AML-193 (cell line): ENCODE data around the gene STOML2.
"Not testable (repeated sequence)": the region's sequence is repeated elsewhere in the genome, so short reads cannot be mapped to it uniquely, and the experiment has no call there.

Source experiments
- DNase-seq, 2 experiments: peaks; one replicate each; lab custom pipeline; 2025; lab: John Stamatoyannopoulos, UW

Gene STOML2, protein sequence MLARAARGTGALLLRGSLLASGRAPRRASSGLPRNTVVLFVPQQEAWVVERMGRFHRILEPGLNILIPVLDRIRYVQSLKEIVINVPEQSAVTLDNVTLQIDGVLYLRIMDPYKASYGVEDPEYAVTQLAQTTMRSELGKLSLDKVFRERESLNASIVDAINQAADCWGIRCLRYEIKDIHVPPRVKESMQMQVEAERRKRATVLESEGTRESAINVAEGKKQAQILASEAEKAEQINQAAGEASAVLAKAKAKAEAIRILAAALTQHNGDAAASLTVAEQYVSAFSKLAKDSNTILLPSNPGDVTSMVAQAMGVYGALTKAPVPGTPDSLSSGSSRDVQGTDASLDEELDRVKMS

DNA sequence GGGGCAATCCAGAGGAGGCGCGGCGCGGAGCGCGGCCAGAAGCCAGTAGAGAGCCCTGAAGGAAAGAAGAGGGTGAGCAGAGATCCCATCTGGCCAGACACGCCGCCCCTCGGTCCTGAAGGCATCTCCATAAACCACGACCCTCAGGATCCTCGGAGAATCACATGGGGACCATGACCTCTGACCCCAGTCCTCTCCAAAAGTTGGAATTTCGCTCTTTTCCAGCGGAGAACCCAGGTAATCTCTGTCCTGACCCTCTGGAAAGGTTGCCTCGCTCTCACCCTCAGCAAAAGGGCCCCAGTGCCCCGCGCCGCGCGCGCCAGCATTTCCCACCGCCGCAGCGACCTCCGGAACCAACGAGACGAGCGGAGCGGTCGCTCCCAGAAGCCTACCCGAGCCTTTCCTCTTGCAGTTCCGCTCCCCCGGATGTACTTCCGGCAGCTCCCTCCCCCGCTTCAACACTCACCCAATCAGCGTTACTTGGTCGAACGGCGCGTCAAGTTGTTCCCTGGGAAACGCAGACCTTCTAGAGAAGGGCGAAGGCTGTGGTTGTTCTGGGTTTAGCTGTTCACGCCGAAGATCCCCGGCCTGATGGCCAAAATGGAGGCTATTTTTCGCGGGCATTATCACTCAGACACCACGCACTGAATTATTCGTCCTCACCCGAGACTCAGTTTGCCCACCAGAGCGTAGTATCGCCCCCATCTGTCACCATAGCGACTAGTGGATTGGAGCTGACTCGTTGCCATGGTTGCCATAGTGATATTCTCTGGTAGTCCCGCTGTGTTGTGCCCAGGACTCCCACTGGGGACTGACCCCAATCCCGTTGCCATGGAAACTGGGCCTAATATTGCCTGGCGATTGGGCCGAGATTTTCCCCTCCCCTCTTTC, at the start of gene STOML2:
Gene STOML2 (minus strand): TSS at position 363 of the 891 bp plus-strand sequence. CDS start 37 bp downstream, at position 326.
- DNase-seq = peak; percentile 94 to 96

DNA sequence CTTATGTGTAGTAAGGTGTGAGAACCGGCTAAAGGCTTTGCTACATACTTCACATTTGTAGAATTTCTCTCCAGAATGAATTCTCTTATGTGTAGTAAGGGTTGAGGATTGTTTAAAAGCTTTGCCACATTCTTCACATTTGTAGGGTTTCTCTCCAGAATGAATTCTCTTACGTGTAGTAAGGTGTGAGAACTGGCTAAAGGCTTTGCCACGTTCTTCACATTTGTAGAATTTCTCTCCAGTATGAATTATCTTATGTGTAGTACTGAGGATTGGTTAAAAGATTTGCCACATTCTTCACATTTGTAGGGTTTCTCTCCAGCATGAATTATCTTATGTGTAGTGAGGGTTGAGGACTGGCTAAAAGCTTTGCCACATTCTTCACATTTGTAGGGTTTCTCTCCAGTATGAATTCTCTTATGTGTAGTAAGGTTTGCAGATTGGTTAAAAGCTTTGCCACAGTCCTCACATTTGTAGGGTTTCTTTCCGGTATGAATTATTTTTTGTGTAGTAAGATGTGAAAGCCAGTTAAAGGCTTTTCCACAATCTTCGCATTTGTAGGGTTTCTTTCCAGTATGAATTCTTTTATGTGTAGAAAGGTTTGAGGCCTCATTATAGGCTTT, 45.1 kb upstream of the STOML2 start:
- DNase-seq = not testable (repeated sequence)

DNA sequence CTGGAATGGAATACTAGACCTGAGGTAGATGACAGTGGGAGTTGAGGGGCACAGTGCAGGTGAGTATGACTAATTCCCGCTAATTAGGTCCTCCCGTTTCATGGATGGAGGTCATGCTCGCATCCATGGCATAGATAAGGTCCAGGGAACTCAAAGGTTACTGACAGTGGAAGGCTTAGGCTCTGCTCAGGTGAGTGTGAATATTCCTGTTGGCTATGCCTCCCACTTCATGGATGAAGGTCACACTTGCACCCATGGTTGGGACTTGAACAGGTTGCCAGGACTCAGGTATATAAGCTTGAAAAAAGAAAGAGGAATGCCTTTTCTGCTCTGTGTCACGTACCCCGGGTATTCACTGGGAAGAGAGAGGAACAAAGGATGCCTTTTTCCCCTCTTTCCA, 39.1 kb upstream of the STOML2 start:
- no peak for DNase-seq

DNA sequence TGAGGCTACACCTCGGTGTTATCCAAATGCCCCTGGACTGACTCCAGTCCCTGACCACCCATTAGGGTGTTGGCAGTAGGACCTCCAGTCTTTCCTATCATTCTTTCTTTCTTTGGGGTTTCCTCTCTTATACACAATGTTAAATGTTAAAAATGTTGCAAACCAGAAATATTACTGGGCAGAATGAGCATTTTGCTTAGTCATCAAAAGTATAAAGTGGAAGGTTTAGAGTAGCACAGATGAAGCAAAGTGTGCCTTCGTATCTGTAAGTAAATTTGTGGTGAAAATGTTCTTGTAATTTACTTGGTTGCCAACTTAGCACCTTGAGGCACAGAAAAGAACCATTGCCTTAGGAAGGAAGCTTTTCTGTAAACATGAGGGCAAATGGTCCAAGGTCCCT, 37.2 kb upstream of the STOML2 start:
- no peak for DNase-seq

DNA sequence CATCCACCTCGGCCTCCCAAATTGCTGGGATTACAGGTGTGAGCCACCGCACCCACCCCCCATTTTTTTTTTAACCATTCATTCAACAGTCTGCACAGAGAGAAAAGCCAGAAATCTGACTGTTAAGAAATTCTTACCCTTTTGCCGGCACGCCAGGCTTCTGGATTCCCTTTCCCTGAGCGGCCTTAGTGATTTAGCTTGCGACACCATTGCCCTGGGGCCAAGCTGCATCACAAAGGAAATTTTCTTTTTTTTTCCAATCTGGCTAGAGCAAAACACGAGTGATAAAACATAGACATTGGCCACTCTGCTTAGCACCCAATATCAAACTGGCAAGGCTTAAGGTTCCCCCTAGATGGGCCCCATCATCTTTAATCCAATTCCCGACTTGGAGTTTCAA, 33.9 kb upstream of the STOML2 start:
- DNase-seq = no peak

DNA sequence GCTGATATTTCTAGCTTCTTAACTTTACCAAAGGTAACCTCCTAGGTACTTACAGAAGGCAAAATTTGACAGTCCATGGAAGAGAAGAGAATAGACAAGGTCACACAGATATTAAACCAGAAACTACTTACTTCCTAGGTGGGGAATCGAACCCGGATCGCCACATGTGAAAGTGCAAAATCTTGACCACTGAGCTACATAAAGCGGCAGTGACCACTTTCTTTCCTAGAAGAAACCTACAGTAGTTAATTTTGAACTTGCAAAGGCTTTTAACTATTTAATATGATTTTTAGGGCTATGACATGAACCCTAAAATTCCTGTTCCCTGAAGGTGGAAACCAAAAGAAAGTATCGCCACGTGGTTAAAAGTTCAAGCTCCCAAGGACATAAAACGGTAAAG, 33.1 kb upstream of the STOML2 start:
- no peak for DNase-seq

DNA sequence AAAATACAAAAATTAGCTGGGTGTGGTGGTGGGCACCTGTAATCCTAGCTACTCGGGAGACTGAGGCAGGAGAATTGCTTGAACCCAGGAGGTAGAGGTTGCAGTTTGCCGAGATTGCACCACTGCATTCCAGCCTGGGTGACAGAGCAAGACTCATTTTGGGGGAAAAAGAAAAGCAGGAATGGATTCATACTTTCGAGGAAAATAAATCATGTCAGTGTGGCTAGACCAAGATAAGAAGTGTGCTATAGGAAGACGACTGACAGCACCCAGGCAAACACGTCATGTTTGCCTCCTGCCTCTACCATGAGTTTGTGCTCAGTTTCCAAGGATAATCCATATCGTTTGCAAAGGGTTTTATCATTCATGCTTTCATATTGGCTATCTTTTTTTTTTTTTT, 32.0 kb upstream of the STOML2 start:
- DNase-seq = no peak

DNA sequence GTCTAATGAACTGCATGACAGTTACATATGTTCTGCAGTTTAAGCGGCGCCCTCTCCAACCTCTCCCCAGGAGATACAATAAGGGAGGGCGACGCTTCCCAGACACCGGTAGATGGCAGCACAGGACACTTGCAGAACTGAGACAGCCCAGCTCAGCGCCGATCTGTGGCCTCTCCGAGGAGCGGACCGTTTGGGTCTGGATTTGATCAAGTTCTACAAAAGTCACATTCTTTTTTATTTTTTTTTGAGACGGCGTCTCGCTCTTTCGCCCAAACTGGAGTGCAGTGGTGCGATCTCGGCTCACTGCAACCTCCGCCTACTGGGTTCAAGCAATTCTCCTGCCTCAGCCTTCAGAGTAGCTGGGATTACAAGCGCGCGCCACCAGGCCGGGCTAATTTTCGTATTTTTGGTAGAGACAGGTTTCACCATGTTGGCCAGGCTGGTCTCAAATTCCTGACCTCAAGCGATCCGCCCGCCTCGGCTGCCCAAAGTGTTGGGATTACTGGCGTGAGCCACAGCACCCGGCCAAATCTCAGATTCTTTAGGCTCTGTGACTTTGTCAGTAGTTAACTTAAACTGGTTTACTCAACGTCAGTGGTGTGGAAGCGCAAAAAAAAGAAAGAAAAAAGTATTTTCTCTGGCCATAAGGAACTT, 14.1 kb upstream of the STOML2 start:
- DNase-seq = peak; percentile 77 to 85

DNA sequence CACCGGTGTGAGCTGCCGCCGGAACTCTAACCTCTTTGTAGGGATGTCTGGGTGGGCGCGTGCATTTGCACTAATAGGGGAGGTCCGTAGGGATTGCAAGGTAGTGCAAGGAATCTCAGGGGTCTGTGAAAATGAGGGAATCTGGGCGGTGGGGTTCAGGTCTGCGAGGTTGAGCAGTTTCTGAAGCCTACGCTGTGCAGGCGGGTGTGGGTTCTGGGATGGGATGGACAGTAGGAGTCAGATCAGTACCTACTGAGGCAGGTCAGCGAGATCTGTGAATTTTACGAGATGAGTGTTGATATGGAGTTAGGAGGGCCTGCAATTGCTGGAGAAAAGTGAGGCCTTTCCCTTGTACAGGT, 13.6 kb upstream of the STOML2 start:
- no peak for DNase-seq

DNA sequence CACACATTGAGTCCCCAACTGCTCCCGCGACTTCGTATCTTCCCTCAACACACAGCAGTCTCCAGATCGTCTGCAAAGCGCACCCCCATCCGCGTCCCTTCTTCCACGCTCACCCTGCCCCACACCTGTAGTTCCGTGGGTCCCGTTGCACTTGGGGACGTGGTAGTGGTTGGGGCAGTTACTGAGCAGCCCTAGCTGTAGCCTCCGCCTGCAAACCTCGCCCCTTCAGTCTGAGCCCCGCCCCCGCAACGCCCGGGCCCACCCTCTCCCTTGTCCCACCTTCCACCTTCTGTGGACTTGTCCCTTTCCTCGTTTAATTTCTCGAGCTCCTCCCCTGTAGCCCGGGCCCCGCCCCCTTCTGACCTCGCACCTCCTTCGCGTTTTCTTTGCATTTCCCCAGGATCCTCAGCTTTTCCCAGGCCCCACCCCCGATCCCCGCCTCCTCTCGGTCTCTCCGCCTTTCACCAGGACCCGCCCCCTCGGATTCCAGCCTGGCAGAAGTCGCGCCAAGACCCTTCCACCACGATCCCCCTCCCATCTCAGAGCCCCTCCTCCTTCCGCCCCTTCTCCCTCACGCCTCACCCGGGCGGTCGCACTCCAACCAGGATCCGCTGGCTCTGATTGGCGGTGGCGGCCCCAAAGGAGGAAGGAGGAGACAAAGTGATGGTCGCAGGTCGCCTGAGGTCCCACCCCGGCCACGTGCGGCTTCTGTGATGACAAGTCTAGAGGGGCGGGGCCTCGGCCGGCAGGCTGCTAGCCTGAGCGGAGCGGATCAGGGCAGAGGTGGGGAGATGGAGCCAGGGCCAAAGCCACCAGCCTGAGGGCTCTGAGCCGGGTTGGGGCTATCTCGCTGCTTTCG, 13.0 kb upstream of the STOML2 start, which contains the start of gene ATOSB:
Gene ATOSB (minus strand): TSS at position 183 of the 859 bp plus-strand sequence. CDS start 7,588 bp downstream, outside the sequence.
- peak; percentile 91 to 94 for DNase-seq

DNA sequence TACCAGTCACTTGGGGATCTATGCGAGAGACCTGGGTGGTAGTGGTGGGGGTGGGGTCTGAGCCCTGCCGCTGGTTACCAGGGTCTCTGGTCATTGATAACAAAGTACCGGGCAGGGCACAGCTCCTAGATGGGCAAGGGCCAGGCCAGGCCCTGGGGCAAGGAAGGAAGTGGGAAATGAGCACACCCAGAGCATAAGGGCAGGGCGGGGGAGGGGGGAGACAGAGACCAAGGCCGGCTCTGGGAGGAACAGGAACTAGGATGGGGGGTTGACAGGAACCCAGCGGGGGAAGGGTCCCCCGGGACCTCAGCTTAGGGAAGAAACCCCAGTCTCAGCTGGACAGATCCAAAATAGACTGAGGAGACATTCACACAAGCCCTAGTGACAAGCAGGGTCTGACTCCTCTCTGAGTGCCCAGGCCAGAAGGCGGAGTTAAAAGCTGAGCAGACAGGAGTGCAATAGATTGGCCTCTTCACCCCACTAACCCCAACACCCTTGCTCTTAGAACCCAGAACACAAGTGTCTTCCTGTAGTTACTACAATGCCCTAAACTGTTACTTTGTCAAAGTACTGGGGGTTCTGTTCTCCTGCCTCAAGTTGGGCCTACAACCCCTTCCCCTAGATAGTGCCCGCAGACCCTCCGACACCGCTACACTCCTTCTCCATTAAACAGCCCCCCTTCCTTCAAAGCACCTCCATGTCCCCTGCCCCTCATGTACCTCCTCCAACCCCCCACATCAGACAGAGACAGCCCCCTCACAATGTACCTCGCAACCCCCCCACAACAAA, 12.1 kb upstream of the STOML2 start:
- DNase-seq = peak; percentile 86 to 88

DNA sequence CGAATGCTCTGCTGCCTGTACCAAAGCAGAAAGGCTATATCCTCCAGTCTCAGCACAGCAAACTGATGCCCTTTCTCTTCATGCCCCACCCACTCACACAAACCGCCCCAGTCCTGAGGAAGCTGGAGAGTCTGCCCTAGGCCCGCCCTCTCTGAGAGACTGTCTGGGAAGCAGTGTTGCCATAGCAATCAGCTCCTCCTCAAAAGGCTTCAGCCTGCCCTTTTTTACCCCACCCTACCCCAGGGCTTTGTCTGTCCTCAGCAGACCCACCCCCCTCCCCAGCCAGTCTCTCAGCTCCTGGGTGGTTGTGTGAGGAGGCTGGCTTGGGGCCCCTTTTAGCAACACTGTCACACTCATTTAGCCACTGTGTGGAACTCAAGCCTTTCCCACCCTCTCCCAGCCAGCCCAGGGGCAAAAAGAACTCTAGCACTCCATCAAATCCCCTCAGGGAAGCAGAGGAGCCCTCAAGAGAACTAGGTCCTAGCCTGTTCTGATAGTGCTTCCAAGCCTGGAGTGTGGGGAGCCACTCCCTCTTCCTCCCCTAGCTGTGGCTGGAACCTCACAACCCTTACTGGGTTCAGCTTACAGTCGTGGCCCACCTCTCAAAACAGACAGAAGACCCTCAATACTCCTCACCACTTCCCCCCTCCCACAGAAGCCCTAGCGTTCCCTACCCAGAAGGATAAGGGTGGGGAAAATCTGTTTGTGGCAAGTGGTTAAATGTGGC, 11.3 kb upstream of the STOML2 start:
- peak; percentile 84 to 85 for DNase-seq

DNA sequence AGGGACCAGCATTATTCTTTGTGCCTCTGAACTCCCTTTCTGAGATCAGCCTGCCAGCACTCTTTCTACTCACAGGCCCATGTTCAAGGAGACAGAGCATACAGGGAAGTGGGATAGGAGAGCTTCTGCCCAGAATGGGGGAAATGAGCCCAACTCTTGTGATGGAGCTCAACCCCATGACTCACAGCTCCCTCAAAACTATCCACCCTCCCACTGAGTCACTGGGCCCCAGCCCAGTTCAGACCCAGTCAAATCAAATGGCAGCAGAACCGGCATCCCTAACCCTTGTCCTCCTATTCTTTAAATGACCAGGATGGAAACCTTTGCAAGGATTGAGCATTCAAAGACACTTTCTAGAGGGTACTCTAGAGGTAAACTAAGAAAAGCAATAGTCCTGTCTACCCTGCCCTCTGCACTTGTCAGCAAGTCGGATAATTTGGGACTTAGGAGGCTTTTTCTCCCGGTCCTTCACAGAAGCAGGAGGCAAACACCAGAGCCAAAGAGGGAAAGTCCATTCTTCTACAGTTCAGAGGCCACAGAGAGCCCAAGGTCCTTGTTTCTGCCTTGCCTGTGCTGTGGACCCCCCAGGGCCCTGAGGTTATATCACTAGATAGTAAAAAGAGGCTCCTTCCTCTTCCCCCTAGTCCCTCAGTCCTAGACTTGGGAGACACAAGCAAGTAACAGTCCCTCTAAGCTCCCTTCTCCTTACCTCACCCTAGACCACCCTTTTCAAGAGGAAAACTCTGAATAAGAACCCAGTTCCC, 9.5 kb upstream of the STOML2 start:
- DNase-seq = no peak

DNA sequence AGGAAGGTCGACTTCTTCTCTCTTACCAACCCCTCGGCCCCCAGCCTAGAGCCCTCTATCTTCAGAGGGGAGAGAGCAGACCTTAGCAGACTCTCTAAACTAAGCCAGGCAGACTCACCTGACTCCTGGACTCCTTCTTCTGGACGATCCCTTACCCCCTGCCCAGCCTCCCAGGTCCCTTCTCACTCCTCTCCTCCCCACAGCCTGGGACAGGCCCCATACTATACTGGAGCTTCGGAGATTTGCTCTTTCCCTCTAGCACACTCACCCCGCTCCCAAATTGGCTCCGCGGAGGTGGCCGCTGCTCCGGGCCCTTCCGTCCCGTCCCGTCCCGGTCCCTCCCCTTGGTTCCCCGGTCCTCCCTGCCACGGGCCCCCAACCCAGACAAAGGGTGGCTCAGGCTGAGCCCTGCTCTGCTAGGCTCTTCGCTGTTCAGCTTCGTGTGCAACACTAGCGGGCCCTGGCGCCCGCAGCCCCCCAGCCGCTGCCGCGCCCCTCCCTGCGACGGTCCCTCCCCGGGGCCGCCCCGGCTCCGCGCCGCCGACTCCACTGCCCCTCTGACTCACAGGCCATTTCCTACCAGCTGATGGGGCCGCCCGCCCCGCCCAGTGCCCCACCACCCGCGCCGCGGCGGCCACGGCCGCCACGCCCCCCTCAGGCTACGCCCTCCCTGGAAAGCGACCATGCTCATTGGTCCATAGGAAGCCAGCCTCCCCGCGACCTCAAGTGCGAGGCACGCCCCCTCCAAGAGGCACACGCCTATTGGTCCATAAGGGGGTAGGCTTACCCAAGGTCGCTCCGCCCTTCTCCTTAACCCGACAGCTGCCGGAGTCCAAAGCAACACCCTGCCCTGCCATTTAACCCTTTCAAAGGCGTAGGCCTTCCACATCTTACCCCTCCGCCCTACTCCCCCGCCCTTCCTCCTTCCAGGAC, 8.3 kb upstream of the STOML2 start:
- DNase-seq = peak; percentile 87 to 94

DNA sequence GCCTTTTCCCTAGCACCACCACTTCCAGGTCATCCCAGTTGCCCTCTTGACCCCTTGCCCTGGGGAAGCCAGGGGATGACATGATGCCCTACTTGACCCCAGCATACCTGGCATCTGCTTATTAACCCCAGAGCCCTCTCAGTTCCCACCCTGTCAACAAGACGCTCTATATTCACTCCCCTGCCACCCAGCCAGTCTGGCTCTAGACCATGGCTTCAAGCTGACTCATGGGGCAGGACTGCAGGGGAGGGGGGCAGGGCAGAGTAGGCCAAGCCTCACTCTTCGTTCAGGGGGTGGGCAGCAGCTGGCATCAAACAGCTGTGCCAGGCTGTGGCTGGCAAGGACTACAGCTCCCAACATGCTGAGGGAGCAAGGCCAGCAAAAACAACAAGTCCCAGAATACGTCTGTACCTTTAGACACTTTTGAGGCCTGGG, 7.4 kb upstream of the STOML2 start:
- no peak for DNase-seq

DNA sequence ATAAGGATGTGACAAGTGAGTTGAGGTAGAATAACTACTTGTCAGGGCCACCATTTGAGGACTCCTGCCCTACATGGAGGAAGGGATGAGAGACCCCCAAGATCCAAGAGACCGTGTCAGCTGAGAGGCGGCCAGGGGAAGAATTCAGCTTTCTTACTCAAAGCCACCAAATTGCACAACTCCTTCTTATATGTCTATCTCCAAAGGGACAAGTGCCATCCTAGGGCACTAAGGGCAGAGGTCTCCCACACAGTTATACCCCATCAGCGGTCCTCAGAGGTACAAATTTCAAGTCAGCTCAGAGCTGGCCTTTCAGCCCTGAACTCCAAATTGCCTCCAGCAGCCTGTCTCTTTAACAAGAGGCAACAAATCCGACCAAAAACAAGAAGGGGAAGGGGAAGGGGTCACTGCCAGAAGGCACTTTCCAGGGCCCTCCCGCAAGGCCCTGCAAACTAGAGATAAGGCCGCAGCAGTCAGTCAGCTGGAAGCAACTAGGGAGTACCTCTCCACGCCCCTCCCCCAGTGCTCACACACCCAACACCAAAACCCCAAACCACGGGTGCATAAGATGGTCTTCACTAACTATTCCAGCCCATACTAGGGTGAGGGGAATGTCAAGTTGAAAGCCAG, 6.1 kb upstream of the STOML2 start:
- no peak for DNase-seq

DNA sequence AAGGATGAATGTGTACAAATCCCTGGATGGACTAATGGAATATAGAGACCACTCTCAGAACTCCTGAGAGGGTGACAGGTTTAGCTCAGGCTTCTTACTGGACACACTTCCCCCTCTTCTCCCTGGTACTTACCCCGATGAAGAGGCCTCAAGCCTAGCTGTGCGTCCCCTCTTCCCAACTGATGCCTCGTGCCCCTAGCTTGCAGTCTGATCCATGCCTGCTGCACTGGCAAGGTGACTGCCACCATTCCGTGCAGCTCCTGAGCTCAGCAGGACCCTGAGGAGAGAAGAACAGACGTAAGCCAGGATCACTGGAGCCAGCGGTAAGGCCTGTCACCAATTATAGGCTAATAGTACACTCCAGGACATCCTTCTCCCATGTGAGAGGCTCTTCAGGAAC, 5.5 kb upstream of the STOML2 start:
- DNase-seq = no peak
